ENCODE measurements around the gene BIK.

- TF ChIP-seq CTCF (IDR thresholded peaks at IDR 0.05) = no peak
- no peak for TF ChIP-seq POLR2A (IDR thresholded peaks at IDR 0.05)
- TF ChIP-seq EP300 (IDR thresholded peaks at IDR 0.05) = no peak
- no peak for TF ChIP-seq POLR2AphosphoS5 (IDR thresholded peaks at IDR 0.05)
Observed at GRCh38 chr22:43088627-43088983, 21.9 kb upstream of the BIK start.
